RWPE2 (cell line): ENCODE results near the gene EVA1A.

Experiments used
- ATAC-seq: fragments of 200-7000 bp; cut with Tn5 transposase; 3 replicates; pipeline ENCODE4 v1.9.1; 2021; ENCODE audit warnings: low read depth
- DNase-seq: peaks from one replicate; pipeline ENCODE4 v3.0.0-alpha.2; 2020; ENCODE audit warnings: low spot score
- H3K27ac ChIP-seq: fragments of 450-650 bp; 2 replicates; pipeline ENCODE4 v1.5.1; 2017; ENCODE audit warnings: mild to moderate bottlenecking; ENCODE audit not compliant: poor library complexity, severe bottlenecking
- H3K27me3 ChIP-seq: fragments of 250-450 bp; sonication (Bioruptor Pico); 2 replicates; pipeline ENCODE4 v1.5.1; 2021; ENCODE audit warnings: mild to moderate bottlenecking, moderate library complexity; ENCODE audit not compliant: insufficient read depth, poor library complexity, severe bottlenecking
- H3K36me3 ChIP-seq: fragments of 250-450 bp; sonication (Bioruptor Pico); 2 replicates; pipeline ENCODE4 v1.5.1; 2020; ENCODE audit warnings: low read depth, mild to moderate bottlenecking, moderate library complexity
- H3K4me1 ChIP-seq: fragments of 250-450 bp; sonication (Bioruptor Pico); 2 replicates; pipeline ENCODE4 v1.5.1; 2021; ENCODE audit warnings: mild to moderate bottlenecking, moderate library complexity; ENCODE audit not compliant: insufficient read depth, poor library complexity, severe bottlenecking
- H3K4me3 ChIP-seq: fragments of 250-450 bp; sonication (Bioruptor Pico); 2 replicates; pipeline ENCODE4 v1.5.1; 2021; ENCODE audit warnings: mild to moderate bottlenecking, moderate library complexity; ENCODE audit not compliant: severe bottlenecking
- H3K9me3 ChIP-seq: fragments of 250-450 bp; sonication (Bioruptor Pico); 2 replicates; pipeline ENCODE4 v1.5.1; 2021; ENCODE audit warnings: mild to moderate bottlenecking, moderate library complexity; ENCODE audit not compliant: severe bottlenecking
- TF ChIP-seq, protein P1 (sequence below): fragments of 450-650 bp; IDR thresholded peaks from one replicate; pipeline ENCODE4 v1.5.1; 2017; ENCODE audit warnings: mild to moderate bottlenecking, moderate library complexity; ENCODE audit not compliant: poor library complexity, severe bottlenecking

The EVA1A gene

DNA sequence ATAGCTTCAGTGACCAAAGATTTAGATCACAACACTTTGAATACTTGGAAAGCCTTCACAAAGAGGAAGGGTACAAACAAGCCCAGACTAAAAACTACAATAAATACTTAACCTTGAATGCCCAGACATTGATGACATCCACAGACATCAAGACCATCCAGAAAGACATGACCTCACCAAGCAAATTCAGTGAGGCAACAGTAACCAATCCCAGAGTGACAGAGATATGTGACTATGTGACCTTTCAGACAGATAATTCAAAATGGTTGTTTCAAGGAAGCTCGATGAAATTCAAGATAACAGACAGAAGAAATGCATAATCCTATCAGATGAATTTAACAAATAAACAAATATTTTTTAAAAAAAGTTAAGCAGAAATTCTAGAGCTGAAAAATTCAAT is 19.9 kb upstream of the EVA1A start:
- no peaks in the 10 kb centered on the region for H3K4me1 ChIP-seq
- H3K4me3 ChIP-seq, result no peak overlapping the region
- ATAC-seq (no peak), DNase-seq (no peak)
- no peaks in the 10 kb centered on the region for H3K9me3 ChIP-seq
- H3K27ac ChIP-seq, result no peak overlapping the region
- no peaks in the 10 kb centered on the region for H3K36me3 ChIP-seq
- H3K27me3 ChIP-seq, result no peaks in the 10 kb centered on the region
- TF ChIP-seq, protein P1, sequence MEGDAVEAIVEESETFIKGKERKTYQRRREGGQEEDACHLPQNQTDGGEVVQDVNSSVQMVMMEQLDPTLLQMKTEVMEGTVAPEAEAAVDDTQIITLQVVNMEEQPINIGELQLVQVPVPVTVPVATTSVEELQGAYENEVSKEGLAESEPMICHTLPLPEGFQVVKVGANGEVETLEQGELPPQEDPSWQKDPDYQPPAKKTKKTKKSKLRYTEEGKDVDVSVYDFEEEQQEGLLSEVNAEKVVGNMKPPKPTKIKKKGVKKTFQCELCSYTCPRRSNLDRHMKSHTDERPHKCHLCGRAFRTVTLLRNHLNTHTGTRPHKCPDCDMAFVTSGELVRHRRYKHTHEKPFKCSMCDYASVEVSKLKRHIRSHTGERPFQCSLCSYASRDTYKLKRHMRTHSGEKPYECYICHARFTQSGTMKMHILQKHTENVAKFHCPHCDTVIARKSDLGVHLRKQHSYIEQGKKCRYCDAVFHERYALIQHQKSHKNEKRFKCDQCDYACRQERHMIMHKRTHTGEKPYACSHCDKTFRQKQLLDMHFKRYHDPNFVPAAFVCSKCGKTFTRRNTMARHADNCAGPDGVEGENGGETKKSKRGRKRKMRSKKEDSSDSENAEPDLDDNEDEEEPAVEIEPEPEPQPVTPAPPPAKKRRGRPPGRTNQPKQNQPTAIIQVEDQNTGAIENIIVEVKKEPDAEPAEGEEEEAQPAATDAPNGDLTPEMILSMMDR, result no peak

DNA sequence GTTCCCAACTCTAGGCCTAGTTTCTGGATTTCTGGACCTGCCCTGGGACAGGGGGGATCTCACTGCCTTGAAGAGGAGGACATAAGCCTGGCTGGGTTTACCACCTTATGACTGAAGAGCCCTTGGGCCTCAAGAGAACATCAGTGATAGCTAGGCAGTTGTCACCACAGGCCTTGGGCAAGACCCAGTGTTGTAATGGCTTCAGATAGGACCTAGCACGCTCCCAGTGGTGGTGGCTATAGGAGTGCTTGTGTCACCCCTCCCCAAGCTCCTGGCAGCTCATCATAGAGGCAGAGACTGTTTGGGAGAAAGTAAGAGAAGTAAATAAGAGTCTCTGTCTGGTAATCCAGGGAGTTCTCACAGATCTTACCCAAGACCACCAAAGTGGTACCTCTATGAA is 19.4 kb upstream of the EVA1A start:
- no peaks in the 10 kb centered on the region for H3K27me3 ChIP-seq
- TF ChIP-seq, protein P1, result no peak
- no peak for ATAC-seq
- no peak overlapping the region for H3K27ac ChIP-seq
- DNase-seq, result no peak
- H3K36me3 ChIP-seq, result no peaks in the 10 kb centered on the region
- H3K9me3 ChIP-seq, result no peaks in the 10 kb centered on the region
- H3K4me3 ChIP-seq, result no peak overlapping the region
- no peaks in the 10 kb centered on the region for H3K4me1 ChIP-seq

DNA sequence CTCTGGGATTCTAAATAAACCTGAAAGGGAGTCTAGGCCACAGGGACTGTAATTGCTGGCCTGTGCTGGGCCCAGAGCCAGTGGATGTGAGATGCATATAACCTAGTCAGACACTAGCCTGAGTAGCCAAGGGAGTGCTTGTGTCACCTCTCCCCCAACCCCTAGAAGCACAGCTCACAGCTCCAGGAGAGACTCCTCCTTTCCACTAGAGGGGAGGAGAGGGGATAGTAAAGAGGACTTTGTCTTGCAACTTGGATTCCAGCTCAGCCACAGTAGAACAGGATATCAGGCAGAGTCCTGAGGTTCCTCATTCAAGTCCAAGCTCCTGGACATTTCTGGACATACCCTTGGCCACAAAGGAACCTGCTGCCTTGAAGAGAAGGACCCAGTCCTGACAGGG is 18.4 kb upstream of the EVA1A start:
- no peaks in the 10 kb centered on the region for H3K27me3 ChIP-seq
- ATAC-seq (no peak), DNase-seq (no peak)
- H3K9me3 ChIP-seq, result no peaks in the 10 kb centered on the region
- H3K4me1 ChIP-seq, result no peaks in the 10 kb centered on the region
- H3K36me3 ChIP-seq, result no peaks in the 10 kb centered on the region
- no peak overlapping the region for H3K27ac ChIP-seq
- TF ChIP-seq, protein P1, result no peak
- H3K4me3 ChIP-seq, result no peak overlapping the region

DNA sequence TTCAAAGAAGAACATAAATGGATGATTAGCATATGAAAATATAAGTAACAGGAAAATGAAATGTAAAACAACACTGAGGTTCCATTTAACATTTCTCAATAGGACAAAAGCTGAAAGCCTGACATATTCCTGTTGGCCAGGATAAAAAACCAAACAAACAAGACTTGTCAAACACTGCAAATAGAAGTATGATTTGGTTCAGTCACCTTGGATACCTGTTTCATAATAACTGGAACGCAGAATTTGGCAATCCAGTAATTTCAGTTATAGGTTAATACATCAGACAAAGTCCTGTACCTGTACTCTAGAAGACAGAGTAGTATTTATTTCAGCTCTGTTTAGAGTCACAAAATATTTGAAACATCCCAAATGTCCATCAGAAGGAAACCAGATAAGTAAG is 16.5 kb upstream of the EVA1A start:
- H3K36me3 ChIP-seq, result no peaks in the 10 kb centered on the region

DNA sequence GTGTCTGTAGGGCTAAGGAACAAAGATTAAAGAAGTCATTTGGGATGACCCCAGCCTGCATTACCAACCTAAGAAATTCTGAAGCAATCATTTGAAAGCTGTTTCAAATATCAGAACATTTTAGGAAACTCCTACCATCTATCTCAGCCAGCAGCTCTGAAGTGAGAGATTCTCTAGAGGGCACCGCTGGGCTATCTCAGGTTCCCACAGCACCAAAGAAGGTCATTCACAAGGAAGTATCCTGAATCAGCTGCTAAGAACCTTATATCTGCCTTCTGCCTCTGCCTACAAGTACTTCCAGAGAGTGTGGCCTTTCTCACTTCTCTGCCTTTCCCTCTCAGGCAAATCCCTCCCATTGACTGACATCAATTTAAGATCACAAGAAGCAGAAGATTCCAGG is 13.4 kb upstream of the EVA1A start:
- TF ChIP-seq, protein P1, result peak; percentile 30
- H3K4me3 ChIP-seq, result no peak overlapping the region
- H3K36me3 ChIP-seq, result no peaks in the 10 kb centered on the region
- no peaks in the 10 kb centered on the region for H3K9me3 ChIP-seq
- peak overlapping the region; percentile 24 for H3K27ac ChIP-seq
- H3K27me3 ChIP-seq, result no peaks in the 10 kb centered on the region
- ATAC-seq (peak; percentile 50; the same call in 2 of the 3 replicates), DNase-seq (no peak)
- peaks cover 15% of the 10 kb centered on the region for H3K4me1 ChIP-seq

More for the DNA sequence above, 16.5 kb upstream of the EVA1A start:
- TF ChIP-seq, protein P1, result no peak
- Histone ChIP-seq H3K9me3 (no peaks in the 10 kb centered on the region), H3K4me1 (peaks cover 15% of the 10 kb centered on the region), H3K4me3 (no peak overlapping the region), H3K27ac (no peak overlapping the region), H3K27me3 (no peaks in the 10 kb centered on the region)
- no peak for DNase-seq
- no peak; the same call in 2 of the 3 replicates for ATAC-seq
